WTC11 (cell line): Measurements from ENCODE around the gene LAMTOR4. TPM values are rescaled to one million over a fixed set of nuclear protein-coding genes. Genes with fewer than 3 reads are reported as not detected.
A peak's percentile ranks its signal among the peaks of the same experiment; 100 is the strongest.
"Not testable (repeated sequence)": the region's sequence is repeated elsewhere in the genome, so short reads cannot be mapped to it uniquely, and the experiment has no call there.

Experiments used
- ATAC-seq: fragments of 200-7000 bp; cut with Tn5 transposase; 2 replicates; pipeline ENCODE4 v1.10.0; 2021; ENCODE audit warnings: mild to moderate bottlenecking, moderate library complexity
- CTCF ChIA-PET: fragments of 300-600 bp; sonication (Branson Sonifier 250); formaldehyde crosslinking; loops from one replicate; lab custom pipeline; 2021; ENCODE audit warnings: antibody characterized with exemption; lab: Charles Lee
- POLR2A ChIA-PET: fragments of 350-600 bp; sonication (Branson Sonifier 250); formaldehyde crosslinking; loops from one replicate; lab custom pipeline; 2021; ENCODE audit warnings: antibody characterized with exemption; lab: Charles Lee
- DNase-seq: peaks from one replicate; pipeline ENCODE4 v3.0.0; 2021; ENCODE audit warnings: low spot score
- H3K27ac Mint-ChIP-seq: 2 replicates; pipeline ENCODE4 v1.8.0; 2021; ENCODE audit warnings: mixed read lengths
- H3K27me3 Mint-ChIP-seq: 2 replicates; pipeline ENCODE4 v1.8.0; 2021; ENCODE audit warnings: low read depth, mild to moderate bottlenecking, moderate library complexity, mixed read lengths
- H3K36me3 Mint-ChIP-seq: 2 replicates; pipeline ENCODE4 v1.8.0; 2021; ENCODE audit warnings: mixed read lengths
- H3K4me1 Mint-ChIP-seq: 2 replicates; pipeline ENCODE4 v1.8.0; 2022; ENCODE audit warnings: mixed read lengths
- H3K4me3 Mint-ChIP-seq: 2 replicates; pipeline ENCODE4 v1.8.0; 2021; ENCODE audit warnings: mild to moderate bottlenecking, moderate library complexity, mixed read lengths
- H3K9me3 Mint-ChIP-seq: 2 replicates; pipeline ENCODE4 v1.8.0; 2021; ENCODE audit warnings: mixed read lengths
- CBFB ChIP-seq: sonication (generic); formaldehyde crosslinking; IDR thresholded peaks from 2 replicates; pipeline ENCODE4 v1.8.1; 2022; ENCODE audit warnings: mild to moderate bottlenecking, low read depth, missing genetic modification reagents
- ETV6 ChIP-seq: sonication (generic); formaldehyde crosslinking; IDR thresholded peaks from 2 replicates; pipeline ENCODE4 v1.8.1; 2022; ENCODE audit warnings: mild to moderate bottlenecking, missing genetic modification reagents
- HMGA2 ChIP-seq: fragments of 250-450 bp; sonication (Bioruptor Pico); IDR thresholded peaks from 2 replicates; pipeline ENCODE4 v1.4.0; 2021; ENCODE audit warnings: mild to moderate bottlenecking, moderate library complexity
- MXD4 ChIP-seq: fragments of 250-450 bp; sonication (Bioruptor Pico); IDR thresholded peaks from 2 replicates; pipeline ENCODE4 v1.8.0; 2021; ENCODE audit warnings: mild to moderate bottlenecking, moderate library complexity, borderline replicate concordance
- PREB ChIP-seq: sonication (generic); formaldehyde crosslinking; IDR thresholded peaks from 2 replicates; pipeline ENCODE4 v1.8.1; 2022; ENCODE audit warnings: mild to moderate bottlenecking, missing genetic modification reagents, moderate library complexity, borderline replicate concordance
- SP1 ChIP-seq: sonication (generic); formaldehyde crosslinking; conservative IDR thresholded peaks from 2 replicates; pipeline ENCODE4 v1.8.1; 2022; ENCODE audit warnings: missing genetic modification reagents
- TEAD4 ChIP-seq: sonication (generic); formaldehyde crosslinking; IDR thresholded peaks from 2 replicates; pipeline ENCODE4 v1.8.0; 2022; ENCODE audit warnings: mild to moderate bottlenecking, missing genetic modification reagents
- ZNF121 ChIP-seq: sonication (generic); formaldehyde crosslinking; IDR thresholded peaks from 2 replicates; pipeline ENCODE4 v1.8.0; 2023; ENCODE audit warnings: missing genetic modification reagents
- ZNF138 ChIP-seq: sonication (generic); formaldehyde crosslinking; conservative IDR thresholded peaks from 2 replicates; pipeline ENCODE4 v1.8.1; 2022; ENCODE audit warnings: mild to moderate bottlenecking, moderate library complexity, missing genetic modification reagents
- ZNF232 ChIP-seq: sonication (generic); formaldehyde crosslinking; IDR thresholded peaks from 2 replicates; pipeline ENCODE4 v1.8.0; 2022; ENCODE audit warnings: mild to moderate bottlenecking, missing genetic modification reagents
- ZNF396 ChIP-seq: fragments of 250-450 bp; sonication (Bioruptor Pico); IDR thresholded peaks from 2 replicates; pipeline ENCODE4 v1.8.0; 2021; ENCODE audit warnings: mild to moderate bottlenecking, moderate library complexity, borderline replicate concordance
- ZNF532 ChIP-seq: fragments of 250-450 bp; sonication (Bioruptor Pico); IDR thresholded peaks from 2 replicates; pipeline ENCODE4 v1.9.0; 2021; ENCODE audit warnings: mild to moderate bottlenecking, borderline replicate concordance
- total RNA-seq: library from RNA; stranded (reverse); gene quantifications from 3 replicates; pipeline ENCODE4 v1.2.3, GENCODE V29; 2021
- TF ChIP-seq, protein P1 (sequence below): sonication (generic); formaldehyde crosslinking; IDR thresholded peaks from 2 replicates; pipeline ENCODE4 v1.8.1; 2023; ENCODE audit warnings: mild to moderate bottlenecking, missing genetic modification reagents
- TF ChIP-seq, protein P2 (sequence below): sonication (generic); formaldehyde crosslinking; IDR thresholded peaks from 2 replicates; pipeline ENCODE4 v1.8.0; 2022; ENCODE audit warnings: mild to moderate bottlenecking, missing genetic modification reagents
- TF ChIP-seq, protein P3 (sequence below): sonication (generic); formaldehyde crosslinking; IDR thresholded peaks from 2 replicates; pipeline ENCODE4 v1.8.1; 2022; ENCODE audit warnings: low read depth, missing genetic modification reagents, borderline replicate concordance
- TF ChIP-seq, protein P4 (sequence below): sonication (generic); formaldehyde crosslinking; IDR thresholded peaks from 2 replicates; pipeline ENCODE4 v1.8.1; 2022; ENCODE audit warnings: mild to moderate bottlenecking, moderate library complexity, missing genetic modification reagents

Gene LAMTOR4
- total RNA-seq, 1 experiment from 2014 or later: 199 TPM

- TF ChIP-seq, protein P1, sequence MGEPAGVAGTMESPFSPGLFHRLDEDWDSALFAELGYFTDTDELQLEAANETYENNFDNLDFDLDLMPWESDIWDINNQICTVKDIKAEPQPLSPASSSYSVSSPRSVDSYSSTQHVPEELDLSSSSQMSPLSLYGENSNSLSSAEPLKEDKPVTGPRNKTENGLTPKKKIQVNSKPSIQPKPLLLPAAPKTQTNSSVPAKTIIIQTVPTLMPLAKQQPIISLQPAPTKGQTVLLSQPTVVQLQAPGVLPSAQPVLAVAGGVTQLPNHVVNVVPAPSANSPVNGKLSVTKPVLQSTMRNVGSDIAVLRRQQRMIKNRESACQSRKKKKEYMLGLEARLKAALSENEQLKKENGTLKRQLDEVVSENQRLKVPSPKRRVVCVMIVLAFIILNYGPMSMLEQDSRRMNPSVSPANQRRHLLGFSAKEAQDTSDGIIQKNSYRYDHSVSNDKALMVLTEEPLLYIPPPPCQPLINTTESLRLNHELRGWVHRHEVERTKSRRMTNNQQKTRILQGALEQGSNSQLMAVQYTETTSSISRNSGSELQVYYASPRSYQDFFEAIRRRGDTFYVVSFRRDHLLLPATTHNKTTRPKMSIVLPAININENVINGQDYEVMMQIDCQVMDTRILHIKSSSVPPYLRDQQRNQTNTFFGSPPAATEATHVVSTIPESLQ: no peak
- no peak for TF ChIP-seq ZNF396 (CRISPR knock-in tag)
- TF ChIP-seq ZNF138 (CRISPR knock-in tag): no peak
- TF ChIP-seq ETV6 (CRISPR knock-in tag): no peak
- TF ChIP-seq HMGA2: no peak
- TF ChIP-seq CBFB: no peak
- TF ChIP-seq ZNF232 (CRISPR knock-in tag): no peak
- TF ChIP-seq ZNF121 (CRISPR knock-in tag): no peak
- no peak for TF ChIP-seq SP1
- no peak for TF ChIP-seq TEAD4 (CRISPR knock-in tag)
- TF ChIP-seq, protein P2, sequence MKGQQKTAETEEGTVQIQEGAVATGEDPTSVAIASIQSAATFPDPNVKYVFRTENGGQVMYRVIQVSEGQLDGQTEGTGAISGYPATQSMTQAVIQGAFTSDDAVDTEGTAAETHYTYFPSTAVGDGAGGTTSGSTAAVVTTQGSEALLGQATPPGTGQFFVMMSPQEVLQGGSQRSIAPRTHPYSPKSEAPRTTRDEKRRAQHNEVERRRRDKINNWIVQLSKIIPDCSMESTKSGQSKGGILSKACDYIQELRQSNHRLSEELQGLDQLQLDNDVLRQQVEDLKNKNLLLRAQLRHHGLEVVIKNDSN (CRISPR knock-in tag): no peak
- TF ChIP-seq, protein P3, sequence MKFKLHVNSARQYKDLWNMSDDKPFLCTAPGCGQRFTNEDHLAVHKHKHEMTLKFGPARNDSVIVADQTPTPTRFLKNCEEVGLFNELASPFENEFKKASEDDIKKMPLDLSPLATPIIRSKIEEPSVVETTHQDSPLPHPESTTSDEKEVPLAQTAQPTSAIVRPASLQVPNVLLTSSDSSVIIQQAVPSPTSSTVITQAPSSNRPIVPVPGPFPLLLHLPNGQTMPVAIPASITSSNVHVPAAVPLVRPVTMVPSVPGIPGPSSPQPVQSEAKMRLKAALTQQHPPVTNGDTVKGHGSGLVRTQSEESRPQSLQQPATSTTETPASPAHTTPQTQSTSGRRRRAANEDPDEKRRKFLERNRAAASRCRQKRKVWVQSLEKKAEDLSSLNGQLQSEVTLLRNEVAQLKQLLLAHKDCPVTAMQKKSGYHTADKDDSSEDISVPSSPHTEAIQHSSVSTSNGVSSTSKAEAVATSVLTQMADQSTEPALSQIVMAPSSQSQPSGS (CRISPR knock-in tag): no peak
- TF ChIP-seq ZNF532 (CRISPR knock-in tag): no peak
Measured at GRCh38 chr7:100142461-100142860, 6.3 kb upstream of the LAMTOR4 start (continued).

DNA sequence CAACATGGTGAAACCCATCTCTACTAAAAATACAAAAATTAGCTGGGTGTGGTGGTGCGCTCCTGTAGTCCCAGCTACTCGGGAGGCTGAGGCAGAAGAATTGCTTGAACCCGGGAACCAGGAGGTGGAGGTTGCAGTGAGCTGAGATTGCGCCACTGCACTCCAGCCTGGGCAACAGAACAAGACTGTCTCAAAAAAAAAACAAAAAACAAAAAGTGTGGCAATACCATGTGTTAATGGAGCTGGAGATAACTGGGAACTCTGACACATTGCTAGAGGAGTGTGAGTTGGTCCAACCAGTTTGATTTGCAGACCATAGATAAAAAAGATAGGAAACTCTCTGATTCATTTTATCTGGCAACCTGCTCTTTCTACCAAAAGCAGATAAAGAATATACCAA lies 2.4 kb upstream of the LAMTOR4 start:
- peaks cover 11% of the 10 kb centered on the region for H3K9me3 Mint-ChIP-seq
- not testable (repeated sequence) for H3K27me3 Mint-ChIP-seq, H3K4me3 Mint-ChIP-seq, H3K27ac Mint-ChIP-seq, DNase-seq, ATAC-seq
- peaks cover 13% of the 10 kb centered on the region for H3K4me1 Mint-ChIP-seq
- POLR2A ChIA-PET: interaction anchor here (1.1 kb wide), 1 partner anchor 191 kb away, joined by 3 read pairs; no protein-coding TSS in a partner anchor
- CTCF ChIA-PET: interaction anchor here (3.1 kb wide), 1 partner anchor 15 kb away, joined by 49 read pairs; no protein-coding TSS in a partner anchor
- peaks cover 16% of the 10 kb centered on the region for H3K36me3 Mint-ChIP-seq

- ChIA-PET POLR2A (interaction anchor here (1.1 kb wide), 1 partner anchor 192 kb away, joined by 3 read pairs; no protein-coding TSS in a partner anchor), CTCF (interaction anchor here (1.0 to 3.1 kb wide), 2 partner anchors 16 to 19 kb away, joined by 3 to 49 read pairs; no protein-coding TSS in a partner anchor)
- DNase-seq (no peak), ATAC-seq (no peak)
- Mint-ChIP-seq H3K27me3 (peaks cover 3% of the 10 kb centered on the region; the same call in 1 of the 2 replicates), H3K4me3 (no peak overlapping the region), H3K4me1 (peaks cover 13% of the 10 kb centered on the region), H3K36me3 (peaks cover 16% of the 10 kb centered on the region), H3K9me3 (peaks cover 11% of the 10 kb centered on the region), H3K27ac (no peak overlapping the region)
- TF ChIP-seq ZNF532 (CRISPR knock-in tag) (no peak), ZNF121 (CRISPR knock-in tag) (peak; percentile 11; the same call in 1 of the 2 replicates), MXD4 (no peak), PREB (CRISPR knock-in tag) (no peak)
- TF ChIP-seq, protein P4, sequence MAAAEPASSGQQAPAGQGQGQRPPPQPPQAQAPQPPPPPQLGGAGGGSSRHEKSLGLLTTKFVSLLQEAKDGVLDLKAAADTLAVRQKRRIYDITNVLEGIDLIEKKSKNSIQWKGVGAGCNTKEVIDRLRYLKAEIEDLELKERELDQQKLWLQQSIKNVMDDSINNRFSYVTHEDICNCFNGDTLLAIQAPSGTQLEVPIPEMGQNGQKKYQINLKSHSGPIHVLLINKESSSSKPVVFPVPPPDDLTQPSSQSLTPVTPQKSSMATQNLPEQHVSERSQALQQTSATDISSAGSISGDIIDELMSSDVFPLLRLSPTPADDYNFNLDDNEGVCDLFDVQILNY (CRISPR knock-in tag): no peak
- TF ChIP-seq, protein P2 (CRISPR knock-in tag): no peak
Measured at GRCh38 chr7:100147278-100147677, 1.4 kb upstream of the LAMTOR4 start.
